HG03354 (cell line): ENCODE results near the gene PLCB2.

Experiments used
- ATAC-seq: cut with Tn5 transposase; IDR thresholded peaks from one replicate; pipeline ENCODE4 v1.9.1; 2021; ENCODE audit warnings: mild to moderate bottlenecking; ENCODE audit not compliant: unreplicated experiment, poor library complexity, severe bottlenecking

Gene PLCB2

DNA sequence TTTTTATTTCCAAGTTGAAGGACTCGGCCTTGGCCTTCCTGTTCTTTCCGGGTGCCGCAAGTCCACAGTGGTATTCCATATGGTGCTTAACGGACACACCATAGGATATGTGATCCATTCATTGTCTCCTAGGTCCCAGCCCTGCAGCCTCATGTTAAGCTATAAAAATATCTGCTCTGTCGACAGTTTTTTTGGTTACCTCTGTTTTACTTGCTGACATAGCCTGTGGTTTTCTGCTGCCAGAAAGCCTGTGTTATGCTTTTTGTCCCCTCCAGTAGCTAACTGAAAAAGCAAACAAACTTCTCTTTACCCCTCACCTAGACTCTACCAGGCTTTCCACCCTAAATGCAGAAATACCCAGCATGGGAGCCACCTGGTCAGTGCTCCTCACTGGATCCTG, 21.0 kb upstream of the PLCB2 start:
- no peak for ATAC-seq

DNA sequence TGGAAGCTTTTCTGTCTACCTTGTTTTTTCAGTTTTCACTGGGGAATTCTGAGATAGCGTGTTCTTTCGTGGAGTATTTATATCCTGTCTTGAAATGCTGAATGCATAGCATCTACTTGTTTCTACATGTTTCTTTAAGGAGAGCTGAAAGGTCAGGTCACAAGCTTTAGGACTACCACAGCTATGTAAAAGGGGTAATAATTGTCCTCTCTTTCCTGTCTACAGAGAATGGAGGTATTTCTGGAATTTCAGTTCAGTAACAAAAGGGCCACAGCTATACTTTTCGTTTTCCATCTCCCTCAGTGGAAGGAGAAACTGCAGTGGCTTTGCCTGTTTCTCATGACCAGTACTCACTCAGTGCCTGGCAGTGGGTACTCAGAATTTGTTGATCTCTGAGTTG, 20.4 kb upstream of the PLCB2 start:
- no peak for ATAC-seq

DNA sequence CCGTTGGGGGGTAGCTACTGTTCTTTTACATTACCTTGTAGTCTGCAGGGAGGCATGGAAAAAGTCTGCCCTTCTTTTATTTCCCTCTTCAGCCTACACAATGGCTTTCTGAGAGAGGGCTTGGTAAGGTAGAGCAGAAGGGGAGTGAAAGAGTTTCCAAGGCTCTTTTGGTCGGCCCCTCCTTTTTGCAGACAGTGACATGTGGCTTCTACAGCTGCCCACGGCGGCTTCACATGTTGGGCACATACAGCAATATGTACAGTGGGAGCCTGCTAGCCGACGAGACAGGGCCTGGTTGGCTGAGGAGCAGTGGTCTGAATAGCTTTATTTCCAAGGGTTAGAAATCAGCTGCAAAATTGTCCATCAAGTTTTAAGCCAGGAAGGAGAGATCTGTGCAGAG, 19.7 kb upstream of the PLCB2 start:
- ATAC-seq = no peak

DNA sequence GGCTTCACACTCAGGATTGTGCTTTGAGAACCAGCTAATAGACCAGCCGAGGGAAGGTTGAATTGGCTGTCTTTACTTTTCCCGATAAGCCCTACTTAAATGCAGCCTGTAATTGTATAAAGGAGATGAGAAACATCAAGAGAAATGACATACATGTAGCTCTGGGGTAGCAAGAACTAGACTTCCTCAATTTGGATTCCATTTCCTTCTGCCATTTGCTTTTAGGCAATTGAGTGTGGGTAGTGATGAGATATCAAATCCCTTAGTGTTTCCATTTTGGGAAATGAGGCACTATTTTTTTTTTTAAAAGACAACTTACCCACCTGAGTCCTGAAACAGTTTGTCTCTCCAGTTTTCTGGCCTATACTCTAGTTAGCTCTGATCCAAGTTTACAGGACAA, 18.0 kb upstream of the PLCB2 start:
- ATAC-seq = no peak

DNA sequence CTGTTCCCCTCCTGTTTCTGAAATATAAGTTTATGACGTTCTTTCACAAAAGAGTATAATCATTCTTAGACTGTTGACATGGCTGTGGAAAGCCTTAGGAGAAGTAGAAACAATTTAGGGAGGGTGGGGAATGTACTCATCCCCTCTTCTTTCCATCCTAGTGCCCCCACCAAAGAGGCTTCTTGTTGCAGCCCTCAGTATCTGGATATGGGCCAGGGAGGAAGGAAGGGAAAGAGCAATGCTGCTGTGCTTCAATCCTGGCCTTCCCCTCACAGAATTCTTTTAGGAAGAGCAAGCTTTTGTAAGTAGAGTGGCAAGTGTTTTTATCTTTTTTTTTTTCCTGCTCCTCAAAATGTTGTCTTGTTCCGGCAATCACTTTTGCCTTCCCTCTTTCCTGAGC, 17.5 kb upstream of the PLCB2 start:
- no peak for ATAC-seq

DNA sequence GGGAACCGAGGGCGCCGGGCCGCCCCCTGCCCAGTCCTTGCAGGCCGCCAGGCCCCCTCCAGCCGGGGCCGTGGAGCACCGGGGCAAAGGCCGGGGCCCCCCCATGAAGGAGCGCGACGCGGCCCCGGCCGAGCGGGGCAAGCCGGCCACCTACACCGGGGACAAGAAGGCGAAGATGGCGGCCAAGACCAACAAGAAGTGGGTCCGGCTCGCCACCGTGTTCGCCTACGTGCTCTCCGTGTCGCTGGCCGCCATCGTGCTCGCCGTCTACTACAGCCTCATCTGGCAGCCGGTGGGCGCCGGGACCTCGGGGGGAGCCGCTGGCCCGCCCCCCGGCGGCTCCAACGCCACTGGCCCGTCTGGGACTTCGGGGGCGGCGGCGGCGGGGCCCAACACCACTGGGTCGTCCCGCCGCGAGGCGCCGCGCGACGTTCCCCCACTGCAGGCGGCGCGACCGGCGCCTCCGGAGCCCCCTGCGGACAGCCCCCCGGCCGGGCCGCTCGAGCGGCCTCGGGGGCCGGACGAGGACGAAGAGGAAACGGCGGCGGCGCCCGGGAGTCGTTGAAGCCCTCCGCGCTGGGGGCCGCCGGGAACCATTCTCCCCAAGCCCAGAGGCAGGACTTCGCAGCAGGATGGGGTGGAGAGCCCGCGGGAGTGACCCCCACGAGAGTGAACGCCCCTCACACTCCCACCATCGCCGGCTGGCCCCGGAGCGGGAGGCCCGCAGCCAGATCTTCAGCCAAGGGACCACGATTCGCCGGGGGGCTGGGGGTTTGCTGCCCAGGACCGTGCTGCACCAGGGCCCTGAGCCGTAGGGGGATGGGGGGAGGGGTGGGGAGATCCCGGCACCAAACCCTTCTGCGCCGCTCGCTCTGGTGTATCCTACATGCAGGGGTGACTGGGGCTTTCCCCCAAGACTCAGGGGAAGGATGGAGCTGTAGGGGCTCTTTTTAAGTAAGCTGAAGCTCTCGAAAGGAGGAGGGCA, 16.5 kb upstream of the PLCB2 start:
- peak; percentile 5 for ATAC-seq

DNA sequence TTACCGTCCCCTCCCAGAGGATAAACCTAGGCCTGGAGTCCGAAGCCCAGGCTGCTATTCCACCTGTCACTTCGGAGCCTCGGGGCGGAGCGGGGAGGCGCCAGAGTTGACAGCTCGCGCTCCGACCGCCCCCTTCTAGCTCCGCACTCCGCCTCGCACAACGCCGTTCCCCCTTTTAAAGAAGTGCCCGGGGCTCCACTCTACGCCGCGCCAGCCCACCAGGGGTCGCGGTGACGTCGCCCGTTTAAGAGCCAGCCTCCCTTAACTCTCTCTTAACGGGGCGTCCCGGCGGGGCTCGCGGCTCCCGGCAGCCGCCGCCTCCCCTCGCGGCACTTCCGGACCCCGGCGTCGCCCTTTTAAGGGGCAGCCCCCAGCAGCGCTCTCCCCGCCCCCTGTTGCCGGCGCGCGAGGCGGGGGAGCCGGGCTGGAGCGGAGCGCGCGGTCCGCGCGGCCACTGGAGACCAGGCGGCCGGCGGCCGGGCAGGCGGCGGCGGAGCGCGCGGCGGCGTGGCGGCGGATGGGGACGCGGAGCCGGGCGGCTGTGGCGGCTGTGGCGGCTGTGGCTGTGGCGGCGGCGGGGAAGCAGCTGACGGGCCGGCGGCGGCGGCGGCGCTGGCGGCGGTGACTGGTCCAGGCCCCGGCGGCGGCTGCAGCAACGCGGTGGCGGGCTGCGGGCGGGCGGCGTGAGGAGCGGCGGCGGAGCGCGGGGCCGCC, 15.7 kb upstream of the PLCB2 start, which contains the start of gene INAFM2:
TSS of gene INAFM2 (plus strand) at position 454 of the 714 bp plus-strand sequence. CDS start 364 bp downstream, outside the sequence.
- peak; percentile 88 for ATAC-seq

DNA sequence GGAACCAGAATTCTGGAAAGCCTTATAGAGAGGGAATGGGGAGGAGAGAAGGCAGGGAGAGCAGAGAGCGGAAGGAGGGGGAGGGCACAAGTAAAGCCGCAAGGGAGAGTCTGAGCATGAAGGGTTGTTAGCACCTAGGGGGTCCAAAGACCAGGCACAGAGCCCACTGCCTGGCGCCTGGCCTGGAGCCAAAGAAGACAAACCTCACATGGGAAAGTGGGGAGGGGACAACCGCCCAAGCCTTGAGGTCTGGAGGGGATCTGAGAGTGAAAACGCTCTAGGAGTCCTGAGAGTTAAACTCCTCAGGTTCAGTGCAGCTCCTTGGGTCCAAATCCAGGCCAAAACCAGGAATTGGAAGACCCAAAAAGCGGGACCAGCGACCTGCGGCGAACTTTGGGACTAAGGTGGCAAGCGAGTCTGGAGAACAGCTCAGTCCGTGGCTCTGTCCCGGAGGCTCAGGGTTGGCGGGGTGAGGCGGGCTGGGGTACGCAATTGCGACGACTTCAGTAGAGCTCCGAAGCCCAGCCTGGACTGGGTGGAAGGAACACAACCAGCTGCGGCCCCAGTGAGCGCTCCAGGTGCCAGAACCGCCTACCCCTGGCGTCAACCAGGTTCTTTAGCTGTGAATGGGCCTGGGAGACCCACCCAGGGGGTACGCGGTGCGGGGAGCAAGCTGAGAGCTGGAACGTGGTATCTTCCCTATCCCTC, 14.9 kb upstream of the PLCB2 start:
- ATAC-seq = no peak

DNA sequence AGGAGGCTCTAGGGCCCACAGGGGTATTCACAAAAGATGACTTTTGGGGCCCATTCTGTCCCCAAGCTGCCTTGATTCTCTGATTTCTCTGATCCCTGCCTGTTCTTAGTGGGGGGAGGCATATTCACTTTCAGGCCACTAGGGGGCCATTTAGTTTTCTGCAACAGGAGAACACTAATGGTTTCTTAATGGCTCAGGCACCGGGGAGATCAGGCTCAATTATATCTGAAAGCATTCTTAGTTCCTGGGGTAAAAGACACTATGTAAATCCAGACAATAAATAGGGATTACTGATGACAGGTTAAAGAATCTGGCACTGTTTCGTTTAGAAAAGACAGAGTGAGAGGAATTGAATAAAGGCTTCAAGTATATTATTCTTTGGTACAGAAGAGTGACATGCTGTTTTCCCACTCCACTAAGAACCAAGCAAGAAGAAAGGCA, 13.2 kb upstream of the PLCB2 start:
- no peak for ATAC-seq

DNA sequence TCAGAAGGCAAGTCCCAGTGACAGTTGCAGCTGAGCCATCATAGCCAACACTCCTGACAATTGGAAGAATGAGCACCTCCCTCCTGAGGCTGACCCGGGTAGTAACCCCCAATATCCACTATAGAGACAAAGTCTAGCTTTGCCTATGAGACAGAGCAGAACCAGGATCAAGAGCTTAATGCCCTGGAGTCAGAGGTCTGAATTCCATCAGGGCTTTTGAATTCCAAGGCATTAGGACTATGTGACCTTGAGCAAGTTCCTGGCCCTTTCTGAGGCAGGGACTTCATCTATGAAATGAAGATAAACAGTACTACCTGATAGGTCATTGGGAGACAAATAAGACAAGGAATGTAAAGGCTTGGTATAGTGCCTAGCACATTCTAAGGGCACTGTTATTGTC, 12.7 kb upstream of the PLCB2 start:
- no peak for ATAC-seq

DNA sequence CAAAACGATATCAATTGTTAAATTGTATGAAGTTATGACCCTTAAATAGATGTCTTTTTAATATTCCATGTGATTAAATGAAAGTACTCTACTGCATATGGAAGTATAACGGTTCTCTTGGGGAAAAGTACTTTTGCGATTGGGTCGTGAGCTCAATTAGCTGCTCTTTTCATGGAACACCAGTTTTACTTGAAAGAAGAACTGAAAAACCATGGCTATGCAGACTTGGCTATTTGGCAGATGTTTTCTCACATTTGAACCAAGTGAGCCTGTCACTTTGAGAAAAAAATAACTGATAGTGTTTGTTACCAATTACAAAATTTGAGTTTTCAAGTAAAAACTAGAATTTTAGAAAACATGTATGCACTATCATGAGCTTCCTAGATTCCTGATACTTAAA, 9.8 kb upstream of the PLCB2 start:
- no peak for ATAC-seq

DNA sequence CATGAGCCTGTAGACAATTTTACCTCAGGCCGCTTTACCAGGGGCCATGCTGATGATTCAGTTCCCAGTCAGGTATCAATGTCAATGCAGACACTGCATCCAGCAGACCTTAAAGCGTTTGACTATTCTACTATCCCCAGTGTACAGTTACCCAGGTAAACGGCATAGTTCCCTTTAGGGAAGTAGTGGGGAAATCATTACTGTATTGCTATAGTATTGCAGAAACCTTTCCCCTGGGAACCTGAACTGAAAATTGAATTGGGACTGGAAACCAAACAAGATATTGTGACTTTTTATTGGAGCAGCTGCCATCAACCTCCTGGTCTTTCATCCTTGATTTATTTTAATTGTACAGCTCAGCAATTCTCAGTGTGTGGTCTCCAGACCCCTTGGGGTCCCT, 9.2 kb upstream of the PLCB2 start:
- no peak for ATAC-seq

DNA sequence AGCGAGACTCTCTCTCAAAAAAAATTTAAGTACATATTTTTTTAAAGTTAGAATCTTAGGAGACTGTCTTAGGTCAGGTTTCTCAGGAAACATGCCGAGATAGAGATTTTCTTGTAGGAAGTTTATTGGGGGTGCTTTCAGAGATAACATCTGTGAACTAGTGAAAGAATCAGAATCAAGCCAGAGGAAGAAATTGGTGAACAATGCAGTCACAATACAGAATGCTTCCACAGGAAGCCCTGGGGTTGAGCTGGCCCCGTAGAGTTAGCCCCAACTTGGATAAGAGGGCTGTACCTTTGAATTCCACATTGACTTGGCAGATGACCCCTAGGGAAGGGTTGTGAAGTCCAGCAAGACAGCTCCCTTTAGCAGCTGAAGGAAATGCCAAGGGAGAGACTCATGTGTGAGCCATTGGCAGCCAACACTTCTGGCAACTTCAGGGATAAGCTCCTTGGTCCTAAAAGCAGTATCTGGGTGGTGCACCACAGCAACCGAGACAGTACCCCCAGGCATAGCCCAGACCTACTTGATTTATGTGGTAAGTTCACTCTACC, 7.1 kb upstream of the PLCB2 start:
- no peak for ATAC-seq

DNA sequence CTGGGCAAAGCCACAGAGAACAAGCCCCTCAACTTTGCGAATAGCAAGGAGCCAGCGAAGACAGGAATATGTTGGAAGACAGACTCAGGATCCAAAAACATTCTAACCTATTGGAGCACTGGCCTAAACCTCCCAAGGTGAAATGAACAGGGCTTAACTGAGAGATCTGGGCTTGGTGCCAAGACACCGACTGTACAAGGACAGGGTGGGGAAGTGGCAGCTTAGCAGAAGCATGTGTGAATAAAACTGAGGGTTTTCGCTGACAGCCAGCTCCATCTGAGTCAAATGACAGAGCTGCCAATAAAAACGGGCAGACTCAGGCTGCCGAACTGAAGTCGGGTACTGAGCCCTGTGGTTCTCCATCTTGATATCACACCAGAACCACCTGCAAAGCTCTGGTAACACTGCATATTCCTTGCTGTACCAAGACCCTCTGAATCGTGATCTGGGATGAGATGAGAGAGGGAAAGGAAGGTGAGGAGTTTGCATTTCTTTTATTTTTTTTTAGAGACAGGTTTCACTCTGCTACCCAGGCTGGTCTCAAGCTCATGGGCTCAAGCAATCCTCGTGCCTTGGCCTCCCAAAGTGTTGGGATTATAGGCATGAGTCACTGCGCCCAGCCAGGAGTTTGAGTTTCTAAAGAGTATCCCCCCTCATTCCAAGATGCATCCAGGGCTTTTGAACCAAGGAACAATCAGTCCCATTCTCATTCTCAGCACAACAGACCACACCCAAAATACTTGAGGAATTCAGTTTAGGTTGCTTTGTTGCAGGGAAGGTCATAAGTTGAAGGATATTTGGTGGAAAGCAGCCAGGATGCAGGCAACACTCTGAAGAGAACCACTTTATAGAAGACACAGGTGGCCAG, 6.0 kb upstream of the PLCB2 start:
- ATAC-seq = no peak

DNA sequence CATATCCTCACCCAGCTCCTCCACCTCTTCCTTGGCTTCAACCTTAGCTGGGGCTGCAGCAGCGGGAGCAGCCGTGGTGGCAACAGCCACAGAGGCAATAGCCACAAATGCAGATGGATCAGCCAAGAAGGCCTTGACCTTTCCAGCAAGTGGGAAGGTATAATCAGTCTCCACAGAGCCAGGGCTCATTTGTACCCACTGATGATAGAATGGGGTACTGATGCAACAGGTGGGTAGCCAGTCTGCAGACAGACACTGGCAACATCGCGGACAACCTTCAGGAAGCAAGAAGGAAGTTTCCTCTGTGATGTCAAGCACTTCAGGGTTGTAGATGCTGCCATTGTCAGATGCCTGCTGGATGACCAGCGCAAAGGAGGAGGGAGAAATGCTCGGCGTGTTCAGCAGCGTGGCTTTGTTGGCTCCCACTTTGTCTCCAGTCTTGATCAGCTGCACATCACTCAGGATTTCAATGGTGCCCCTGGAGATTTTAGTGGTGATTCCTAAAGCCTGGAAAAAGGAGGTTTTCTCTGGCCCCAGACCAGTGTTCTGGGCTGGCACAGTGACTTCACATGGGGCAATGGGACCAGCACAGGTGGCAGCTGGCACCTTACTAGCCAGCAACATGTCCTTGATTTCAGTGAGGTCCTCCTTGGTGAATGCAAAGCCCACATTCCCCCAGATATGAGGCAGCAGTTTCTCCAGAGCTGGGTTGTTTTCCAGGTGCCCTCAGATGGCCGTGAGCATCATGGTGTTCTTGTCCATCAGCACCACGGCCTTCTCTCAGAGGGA, 4.8 kb upstream of the PLCB2 start:
- no peak for ATAC-seq

DNA sequence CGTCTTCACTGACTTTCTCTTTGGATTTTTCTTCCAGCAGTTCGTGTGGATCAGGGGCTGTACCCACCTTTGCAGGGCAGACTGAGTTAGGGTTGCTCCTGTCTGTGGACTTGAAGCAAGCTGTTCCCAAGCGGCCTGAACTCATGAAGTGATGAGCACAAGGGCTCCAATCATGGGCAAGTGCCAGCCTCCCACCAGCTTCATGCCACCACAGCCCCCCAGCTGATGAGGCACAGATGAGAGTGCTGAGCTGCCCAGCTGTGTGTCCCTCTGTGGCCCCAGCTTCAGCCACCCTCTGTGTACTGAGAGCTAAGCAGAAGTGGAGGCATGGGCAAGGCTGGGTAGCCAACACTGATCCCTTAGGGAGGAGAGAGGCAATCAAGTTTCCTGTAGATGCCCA, 3.3 kb upstream of the PLCB2 start:
- ATAC-seq = no peak

DNA sequence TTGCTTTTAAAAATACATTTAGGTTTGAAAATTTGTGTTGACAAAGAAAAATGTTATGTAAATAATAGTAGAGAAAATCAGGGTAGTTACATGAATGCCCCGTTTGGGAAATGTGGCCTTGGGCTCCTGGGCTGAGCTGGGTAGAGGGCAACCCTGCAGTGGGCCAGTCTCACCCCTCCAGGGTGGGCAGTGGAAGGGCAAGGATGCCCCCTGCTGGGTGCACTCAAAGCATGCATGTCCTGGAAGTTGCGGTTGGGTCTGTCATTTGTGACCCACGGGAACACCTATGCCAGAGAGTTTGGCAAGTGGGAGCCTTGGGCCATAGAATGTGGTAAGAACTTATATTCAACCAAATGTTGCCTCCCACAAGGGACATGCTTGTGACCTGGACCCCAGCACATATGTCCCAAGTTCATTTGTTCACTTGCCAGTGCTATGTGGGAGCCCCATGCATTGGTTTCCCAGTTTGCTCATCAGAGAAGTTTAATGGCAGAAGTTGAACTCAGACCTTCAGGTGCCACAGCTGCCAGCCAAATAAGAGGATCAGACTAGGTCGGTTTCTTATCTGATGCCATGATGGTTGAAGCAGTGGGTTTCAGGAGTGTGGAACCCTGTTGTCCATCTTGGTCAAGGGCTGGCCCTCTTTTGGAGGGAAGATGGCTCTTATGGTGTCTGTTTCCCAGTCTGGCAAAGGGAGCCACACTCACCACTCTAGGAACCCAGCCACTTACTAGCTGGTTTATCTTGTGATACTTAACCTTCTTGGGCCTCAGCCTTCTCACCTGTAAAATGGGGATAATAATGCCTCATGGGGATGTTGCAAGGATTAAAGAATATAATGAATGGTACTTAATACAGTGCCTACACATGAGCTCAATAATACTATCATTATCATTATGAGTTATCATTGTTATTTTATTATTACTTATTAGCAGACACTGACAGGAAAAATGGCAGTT, 2.5 kb upstream of the PLCB2 start:
- ATAC-seq = no peak
